NCI-H187 treated with DMSO at 0.1 percent for 48 hours (cell line): ENCODE results near the gene CTSE.
"Not testable (repeated sequence)": the region's sequence is repeated elsewhere in the genome, so short reads cannot be mapped to it uniquely, and the experiment has no call there.

Experiments
- DNase-seq: peaks from one replicate; lab custom pipeline; 2025; lab: John Stamatoyannopoulos, UW

CTSE gene

DNA sequence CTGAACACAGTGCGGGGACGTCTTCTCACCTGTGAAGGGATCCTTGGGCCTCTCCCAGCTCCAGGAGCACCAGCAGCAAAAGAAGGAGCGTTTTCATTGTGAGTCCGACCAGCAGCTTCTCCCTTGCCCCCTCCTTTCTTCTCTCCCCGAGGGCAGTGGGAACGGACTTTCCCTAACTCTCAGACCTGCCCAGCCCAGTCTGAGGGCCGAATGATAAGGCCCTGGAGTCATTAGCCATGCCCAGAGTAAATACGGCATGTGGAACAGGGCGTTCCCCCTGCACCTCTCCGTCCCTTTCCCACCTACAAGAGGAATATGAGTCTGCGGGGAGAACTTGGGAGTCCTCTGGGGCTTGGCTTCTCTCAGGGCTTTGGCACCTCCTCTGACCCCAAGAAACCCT, at the start of gene CTSE:
TSS of gene CTSE (minus strand) at position 201 of the 400 bp plus-strand sequence. CDS start at position 97, 104 bp downstream.
- no peak for DNase-seq

DNA sequence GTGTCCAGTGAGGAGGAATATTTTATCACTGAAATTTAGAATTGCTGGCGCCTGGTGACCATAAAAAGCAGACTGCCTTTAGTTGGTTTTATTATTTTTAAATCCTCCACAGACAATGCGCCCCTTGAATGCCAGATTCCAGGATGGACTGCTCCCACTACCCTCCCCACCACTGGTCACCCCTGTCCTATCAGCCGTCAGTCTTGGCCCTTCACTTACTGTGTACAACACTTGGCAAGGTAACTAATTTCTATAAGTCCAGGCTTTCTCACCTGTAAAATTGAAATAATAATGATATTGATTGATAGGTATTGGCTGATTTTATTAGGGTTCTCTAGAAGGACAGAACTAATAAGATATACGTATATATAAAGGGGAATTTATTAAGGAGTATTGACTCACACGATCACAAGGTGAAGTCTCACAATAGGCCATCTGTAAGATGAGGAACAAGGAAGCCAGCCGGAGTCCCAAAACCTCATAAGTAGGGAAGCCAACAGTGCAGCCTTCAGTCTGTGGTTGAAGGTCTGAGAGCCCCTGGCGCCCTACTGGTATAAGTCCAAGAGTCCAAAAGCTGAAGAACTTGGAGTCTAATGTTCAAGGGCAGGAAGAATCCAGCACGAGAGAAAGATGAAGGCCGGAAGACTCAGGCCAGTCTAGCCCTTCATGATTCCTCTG, 47.1 kb upstream of the CTSE start:
- no peak for DNase-seq

- no peak for DNase-seq
These were observed 44.6 kb upstream of the CTSE start for GRCh38 chr1:206068314-206068713.

GRCh38 chr1:206067486-206068227, 44.0 kb upstream of the CTSE start:
- DNase-seq, result no peak

GRCh38 chr1:206066479-206067171, 42.9 kb upstream of the CTSE start:
- no peak for DNase-seq

- DNase-seq, result no peak
These were observed 42.0 kb upstream of the CTSE start for GRCh38 chr1:206065547-206066145.

GRCh38 chr1:206064501-206064900, 40.8 kb upstream of the CTSE start:
- not testable (repeated sequence) for DNase-seq

GRCh38 chr1:206064001-206064400, 40.3 kb upstream of the CTSE start:
- DNase-seq, result not testable (repeated sequence)

DNA sequence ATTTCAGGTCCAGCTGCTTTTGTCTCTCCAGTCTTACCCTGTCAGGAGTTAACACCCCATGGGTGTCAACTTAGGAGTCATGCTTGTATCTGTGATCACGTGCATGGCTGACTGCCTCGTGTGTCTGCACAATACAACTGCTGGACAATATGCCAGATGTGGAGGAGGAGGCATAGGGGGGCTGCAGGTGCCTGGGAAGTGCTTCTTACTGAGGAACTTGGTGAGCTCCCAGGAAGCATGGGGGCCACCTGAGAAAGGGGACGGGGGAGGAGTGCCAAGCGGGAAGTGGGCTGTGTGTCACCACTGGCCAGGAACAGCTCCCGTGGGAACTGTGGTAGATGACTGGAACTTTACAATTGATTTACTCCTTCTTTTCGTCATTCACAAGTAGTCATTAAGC, 38.8 kb upstream of the CTSE start:
- DNase-seq, result no peak

DNA sequence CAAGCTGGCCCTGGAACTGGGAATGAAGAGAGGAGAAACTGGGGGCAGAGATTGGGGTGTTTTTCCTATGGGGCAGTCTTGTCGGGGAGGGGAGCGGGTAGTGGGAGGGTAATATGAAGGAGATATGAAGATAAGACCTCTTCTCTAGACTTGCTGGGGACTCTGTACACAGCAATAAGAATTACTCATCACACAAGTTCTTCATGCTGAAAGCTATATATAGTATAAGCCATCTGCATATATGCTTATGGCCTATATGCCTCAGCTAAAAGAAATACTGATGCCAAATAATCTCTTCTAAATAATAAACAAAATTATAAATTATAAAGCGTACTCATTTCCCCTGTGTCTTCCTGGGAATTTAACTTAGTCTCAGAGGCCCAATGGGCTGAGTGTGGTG, 37.1 kb upstream of the CTSE start:
- no peak for DNase-seq

DNA sequence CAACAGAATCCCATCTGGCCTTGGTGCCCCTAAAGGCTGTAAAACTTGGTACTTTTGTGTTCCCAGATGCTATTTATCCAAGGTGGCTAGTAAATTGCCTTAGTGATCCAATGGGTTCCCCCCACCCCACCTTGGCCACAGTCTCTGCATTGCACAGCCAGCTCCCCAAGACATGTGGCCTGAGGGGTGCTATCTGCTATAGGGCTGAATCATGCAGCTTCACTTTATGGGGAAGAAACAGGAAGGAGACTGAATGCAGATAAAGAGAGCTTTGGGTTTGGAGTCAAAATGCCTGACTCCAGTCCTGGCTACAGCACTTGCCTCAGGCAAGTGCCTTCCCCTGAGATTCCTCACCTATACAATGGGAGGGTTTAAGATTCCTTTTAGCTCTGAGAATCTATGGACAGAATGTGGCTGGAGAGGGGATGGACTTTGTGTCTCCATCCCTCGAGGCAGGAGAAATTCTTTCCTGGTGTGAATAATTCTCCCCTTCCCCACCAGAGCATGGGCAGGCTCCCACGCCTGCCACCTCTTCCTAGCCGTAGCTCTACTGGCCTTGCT, 35.7 kb upstream of the CTSE start:
- DNase-seq, result no peak

DNA sequence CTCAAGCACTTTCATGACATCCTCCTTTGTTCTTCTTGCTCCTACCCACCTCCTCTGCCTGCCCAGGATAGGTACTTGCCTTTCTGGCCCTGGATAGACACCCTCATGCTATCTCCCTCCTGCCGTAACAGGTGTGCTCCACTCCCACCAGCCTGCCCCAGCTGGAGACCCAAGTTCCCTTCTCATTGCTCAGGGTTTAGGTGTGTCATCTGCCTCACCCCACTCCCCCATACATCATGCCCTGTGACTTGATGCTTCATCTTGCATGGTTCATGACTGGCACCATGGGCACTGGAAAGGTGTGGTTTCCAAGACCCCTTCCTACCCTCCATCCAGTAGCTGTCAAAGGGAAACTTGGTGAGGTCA, 35.2 kb upstream of the CTSE start:
- no peak for DNase-seq

- DNase-seq, result not testable (repeated sequence)
These were observed 34.7 kb upstream of the CTSE start for GRCh38 chr1:206058289-206058926.

DNA sequence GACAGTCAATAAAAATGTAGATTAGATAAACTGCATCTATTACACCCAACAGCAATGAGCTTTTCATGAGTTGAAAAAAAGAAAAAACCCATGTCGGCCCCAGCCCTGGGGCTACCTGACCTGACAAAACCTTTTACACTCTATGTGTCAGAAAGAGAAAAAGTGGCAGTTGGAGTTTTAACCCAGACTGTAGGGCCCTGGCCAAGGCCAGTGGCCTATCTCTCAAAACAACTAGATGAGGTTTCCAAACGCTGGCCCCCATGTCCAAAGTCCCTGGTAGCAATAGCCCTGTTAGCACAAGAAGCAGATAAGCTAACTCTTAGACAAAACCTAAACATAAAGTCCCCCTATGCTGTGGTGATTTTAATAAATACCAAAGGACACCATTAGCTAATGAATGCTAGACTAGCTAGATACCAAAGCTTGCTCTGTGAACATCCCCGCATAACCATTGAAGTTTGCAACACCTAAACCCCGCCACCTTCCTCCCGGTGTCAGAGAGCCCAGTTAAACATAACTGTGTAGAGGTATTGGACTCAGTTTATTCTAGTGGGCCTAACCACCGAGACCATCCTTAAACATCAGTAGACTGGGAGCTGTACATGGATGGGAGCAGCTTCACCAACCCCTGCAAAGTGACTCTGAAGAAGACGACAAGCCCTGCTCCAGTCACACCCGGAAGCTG, 32.1 kb upstream of the CTSE start:
- not testable (repeated sequence) for DNase-seq

DNA sequence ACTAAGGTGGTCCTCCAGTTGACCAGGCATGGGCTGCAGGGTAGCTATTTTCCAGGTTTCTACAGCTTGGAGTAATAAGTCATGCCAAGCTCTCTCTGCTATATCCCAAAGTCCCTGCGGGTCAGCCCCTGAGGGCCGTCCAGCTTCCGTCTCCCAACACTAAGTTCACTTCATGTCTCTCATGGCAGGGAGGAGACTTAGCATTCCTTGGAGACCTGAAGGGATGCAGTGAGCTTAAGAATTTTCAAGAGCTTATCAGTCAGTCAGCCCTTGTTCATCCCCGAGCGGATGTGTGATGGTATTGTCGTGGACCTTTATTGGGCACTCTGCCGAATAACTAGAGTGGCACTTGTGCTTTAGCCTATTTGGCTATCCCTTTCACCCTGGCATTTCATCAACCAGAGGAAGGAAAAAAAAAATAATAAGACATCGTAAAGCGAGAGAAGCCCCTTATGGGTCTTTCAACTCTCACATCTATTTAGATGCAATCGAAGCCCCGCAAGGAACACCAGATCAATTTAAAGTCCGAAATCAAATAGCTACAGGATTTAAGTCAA, 31.5 kb upstream of the CTSE start:
- not testable (repeated sequence) for DNase-seq

- DNase-seq, result not testable (repeated sequence)
These were observed 29.9 kb upstream of the CTSE start for GRCh38 chr1:206053616-206054015.

- not testable (repeated sequence) for DNase-seq
These were observed 29.4 kb upstream of the CTSE start, which contains the start of gene RHEX for GRCh38 chr1:206052919-206053610. RHEX (plus strand) TSS chr1:206053173; CDS start chr1:206097829, 44,656 bp downstream.

DNA sequence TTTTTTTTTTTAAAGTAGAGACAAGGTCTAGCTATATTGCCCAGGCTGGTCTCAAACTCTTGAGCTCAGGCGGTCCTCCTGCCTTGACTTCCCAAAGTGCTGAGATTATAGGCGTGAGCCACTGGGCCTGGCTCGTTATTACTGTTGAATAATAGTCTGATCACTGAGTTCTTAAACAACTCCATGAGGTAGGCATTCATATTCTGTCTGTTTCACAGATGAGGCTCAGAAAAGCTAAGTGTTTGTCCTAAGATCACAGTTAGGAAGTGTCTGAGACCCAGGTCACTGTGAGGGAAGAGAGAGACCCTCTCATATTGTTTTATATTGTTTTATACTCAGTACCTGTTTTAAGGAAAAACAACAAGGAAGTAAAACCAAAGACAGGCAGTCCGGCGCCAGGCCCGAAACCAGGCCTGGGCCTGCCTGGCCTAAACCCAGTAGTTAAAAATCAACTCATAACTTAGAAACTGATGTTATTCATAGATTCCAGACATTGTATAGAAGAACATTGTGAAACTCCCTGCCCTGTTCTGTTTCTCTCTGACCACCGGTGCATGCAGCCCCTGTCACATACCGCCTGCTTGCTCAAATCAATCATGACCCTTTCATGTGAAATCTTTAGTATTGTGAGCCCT, 28.7 kb upstream of the CTSE start:
- DNase-seq, result not testable (repeated sequence)

- no peak for DNase-seq
These were observed 27.1 kb upstream of the CTSE start for GRCh38 chr1:206050655-206051235.
